GM12872 (cell line): ENCODE results near the gene WDR45B.

Experiments
- TF ChIP-seq, protein P1 (sequence below): IDR thresholded peaks from 3 replicates; pipeline ENCODE4 v1.5.1; 2011; ENCODE audit warnings: low read depth, mild to moderate bottlenecking, low read length, moderate library complexity; ENCODE audit not compliant: insufficient read depth

The WDR45B gene

DNA sequence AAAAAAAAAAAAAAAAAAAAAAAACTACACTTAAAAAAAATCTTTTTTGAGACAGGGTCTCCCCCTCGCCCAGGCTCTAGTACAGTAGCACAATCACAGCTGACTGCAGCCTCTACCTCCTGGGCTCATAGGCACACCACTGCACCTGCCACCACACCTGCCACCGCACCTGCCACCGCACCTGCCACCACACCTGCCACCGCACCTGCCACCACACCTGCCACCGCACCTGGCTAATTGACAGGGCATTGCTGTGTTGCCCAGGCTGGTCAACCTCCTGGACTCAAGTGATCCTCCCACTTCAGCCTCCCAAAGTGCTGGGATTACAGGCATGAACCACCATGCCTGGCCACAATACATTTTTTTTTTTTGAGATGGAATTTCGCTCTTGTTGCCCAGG, 17.6 kb upstream of the WDR45B start:
- TF ChIP-seq, protein P1, sequence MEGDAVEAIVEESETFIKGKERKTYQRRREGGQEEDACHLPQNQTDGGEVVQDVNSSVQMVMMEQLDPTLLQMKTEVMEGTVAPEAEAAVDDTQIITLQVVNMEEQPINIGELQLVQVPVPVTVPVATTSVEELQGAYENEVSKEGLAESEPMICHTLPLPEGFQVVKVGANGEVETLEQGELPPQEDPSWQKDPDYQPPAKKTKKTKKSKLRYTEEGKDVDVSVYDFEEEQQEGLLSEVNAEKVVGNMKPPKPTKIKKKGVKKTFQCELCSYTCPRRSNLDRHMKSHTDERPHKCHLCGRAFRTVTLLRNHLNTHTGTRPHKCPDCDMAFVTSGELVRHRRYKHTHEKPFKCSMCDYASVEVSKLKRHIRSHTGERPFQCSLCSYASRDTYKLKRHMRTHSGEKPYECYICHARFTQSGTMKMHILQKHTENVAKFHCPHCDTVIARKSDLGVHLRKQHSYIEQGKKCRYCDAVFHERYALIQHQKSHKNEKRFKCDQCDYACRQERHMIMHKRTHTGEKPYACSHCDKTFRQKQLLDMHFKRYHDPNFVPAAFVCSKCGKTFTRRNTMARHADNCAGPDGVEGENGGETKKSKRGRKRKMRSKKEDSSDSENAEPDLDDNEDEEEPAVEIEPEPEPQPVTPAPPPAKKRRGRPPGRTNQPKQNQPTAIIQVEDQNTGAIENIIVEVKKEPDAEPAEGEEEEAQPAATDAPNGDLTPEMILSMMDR = no peak

DNA sequence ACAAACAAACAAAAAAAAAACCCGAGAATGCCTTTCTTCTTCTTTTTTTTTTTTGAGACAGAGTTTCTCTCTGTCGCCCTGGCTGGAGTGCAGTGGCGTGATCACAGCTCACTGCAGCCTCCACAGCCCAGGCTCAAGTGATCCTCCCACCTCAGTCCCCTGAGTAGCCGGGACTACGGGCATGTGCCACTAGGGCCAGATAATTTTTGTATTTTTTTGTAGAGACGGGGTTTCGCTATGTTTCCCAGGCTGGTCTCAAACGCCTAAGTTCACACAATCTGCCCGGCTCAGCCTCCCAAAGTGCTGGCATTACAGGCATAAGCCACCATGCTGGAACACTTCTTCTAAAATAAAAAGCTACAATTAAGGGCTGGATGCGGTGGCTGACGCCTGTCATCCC, 17.0 kb upstream of the WDR45B start:
- TF ChIP-seq, protein P1 = no peak

DNA sequence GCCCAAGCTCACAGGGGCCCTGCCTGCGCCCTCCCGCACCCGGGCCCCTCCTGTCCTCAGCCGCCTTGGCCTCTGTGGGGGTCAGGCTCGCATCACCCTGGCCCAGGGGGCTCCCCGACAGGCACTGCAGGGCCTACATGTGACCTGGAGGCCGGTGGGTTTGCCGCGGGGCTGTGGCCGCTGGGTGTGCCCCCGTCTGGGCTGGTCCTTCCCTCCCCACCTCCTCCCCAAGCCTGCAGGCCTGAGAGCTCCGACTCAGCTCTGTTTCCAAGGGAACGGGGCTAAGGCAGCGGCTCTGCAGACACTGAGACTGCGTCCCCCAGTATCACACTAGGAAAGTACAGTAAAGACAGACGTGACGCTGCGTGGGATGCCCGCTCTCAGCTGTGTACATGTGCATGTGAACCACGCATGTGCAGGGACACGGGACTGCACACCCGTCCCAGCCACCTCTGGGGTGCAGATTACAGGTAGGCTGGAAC, 16.5 kb upstream of the WDR45B start:
- TF ChIP-seq, protein P1 = no peak

DNA sequence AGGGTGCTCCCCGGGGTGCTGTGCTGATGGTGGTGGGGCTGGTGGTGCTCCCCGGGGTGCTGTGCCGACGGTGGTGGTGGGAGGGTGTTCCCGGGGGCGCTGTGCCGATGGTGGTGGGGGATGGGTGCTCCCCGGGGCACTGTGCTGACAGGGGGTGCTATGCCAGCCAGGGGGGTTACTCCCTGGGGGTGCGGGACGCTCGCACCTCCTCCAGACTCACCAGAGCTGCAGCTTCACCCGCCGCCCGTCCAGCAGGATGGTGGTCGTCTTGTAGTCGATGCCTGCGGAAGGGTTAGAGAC, 16.0 kb upstream of the WDR45B start:
- TF ChIP-seq, protein P1 = no peak

DNA sequence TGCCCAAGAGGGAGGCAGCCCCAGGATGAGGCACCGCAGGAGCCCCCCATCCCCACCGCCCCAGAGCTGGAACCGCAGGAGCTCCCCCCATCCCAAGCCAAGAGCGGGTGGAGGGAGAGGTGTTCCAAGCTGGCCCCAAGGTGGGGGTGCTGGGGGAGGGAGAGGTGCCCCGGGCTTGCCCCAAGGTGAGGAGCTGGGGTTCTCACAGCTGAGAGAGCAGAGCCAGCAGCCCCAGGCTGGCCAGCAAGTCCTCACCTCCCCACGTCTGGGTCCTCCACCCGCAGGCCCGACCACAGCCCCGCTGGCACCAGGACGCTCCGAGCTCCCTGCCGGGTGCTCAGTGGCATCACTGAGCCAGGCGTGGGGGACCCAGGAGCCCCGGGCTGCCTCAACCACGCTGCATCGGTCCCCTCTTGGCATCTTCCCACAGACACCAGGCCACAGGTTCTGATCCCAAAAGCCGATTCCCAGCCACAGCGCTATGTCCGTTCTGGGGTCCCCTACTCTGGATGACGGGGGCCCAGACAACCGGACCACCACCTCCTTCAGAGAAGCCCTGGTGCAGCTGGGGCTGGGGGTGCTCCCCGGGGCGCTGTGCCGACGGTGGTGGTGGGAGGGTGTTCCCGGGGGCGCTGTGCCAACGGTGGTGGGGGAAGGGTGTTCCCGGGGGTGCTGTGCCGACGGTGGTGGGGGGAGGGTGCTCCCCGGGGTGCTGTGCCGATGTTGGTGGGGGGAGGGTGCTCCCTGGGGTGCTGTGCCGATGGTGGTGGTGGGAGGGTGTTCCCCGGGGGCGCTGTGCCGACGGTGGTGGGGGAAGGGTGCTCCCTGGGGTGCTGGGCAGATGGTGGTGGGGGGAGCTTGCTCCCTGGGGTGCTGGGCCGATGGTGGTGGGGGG, 15.4 kb upstream of the WDR45B start:
- TF ChIP-seq, protein P1 = no peak

DNA sequence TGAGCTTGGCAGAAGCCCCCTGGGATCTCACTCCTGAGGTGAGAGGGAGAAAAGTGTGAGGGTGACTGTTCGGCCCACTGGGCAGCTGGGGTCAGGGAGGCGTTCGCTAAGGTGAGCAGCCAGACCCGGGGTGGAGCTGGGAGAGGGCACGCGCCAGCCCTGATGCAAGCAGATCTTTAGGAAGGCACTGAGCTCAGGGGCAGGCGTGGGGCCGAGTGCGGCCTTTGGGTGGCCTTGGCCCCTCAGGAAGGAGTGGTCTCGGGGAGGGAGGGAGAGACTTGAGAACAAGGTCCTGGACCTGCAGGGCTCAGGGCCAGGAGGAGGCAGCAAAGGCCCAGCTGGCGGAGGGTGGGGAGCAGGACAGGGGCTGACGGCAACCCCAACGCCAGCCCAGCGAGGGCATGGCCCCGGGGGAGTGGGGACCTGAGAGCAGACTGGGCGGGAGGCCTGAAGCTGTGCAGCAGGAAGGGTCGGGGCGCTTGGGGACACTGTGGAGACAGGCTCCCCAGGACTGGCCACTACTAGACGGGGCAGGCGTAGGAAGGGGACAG, 14.5 kb upstream of the WDR45B start:
- TF ChIP-seq, protein P1 = no peak

DNA sequence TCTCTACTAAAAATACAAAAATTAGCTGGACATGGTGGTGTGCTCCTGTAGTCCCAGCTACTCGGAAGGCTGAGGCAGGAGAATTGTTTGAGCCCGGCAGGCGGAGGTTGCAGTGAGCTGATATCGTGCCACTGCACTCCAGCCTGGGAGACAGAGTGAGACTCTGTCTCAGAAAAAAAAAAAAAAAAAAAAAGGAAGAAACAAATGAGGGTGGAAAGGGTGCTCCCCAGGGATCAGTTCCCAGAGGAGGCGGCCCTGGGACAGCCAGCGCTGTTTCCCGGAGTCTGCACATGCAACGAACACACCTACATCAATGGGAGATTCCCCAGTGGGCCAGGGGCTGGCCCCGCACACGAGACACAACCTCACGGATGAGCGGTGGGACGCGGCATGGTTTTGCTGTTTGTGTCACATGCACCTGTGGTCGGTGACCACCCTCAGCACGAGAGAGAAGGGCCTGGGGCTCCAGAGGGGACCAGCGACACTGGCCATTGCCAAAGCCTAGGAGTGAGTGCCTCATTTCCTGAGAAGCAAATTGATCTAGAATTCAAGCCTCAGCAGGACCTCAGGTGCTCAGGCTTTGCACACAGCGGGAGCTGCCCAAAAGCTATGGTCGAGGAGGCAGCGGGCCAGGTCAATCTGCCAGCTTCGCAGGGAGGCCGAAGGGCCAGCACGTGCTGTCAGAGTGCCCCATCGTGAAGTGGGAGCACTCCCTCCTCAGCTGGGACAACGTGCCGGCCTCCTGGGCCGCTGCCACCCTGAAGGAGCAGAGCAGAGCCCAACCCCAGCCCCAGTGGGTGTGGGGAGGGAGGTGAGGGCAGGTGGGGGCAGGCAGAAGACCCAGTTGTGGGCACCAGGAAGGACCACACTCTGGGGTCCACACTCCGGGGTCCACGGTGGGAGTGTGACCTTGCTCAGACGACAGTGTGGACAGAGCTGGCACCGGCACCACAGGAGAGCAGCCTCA, 13.8 kb upstream of the WDR45B start:
- TF ChIP-seq, protein P1 = no peak
